ENCODE results near the gene CERKL. TPM values are rescaled to one million over a fixed set of nuclear protein-coding genes. Genes with fewer than 3 reads are reported as not detected.

CERKL gene
- total and polyA plus RNA-seq, 2 of the 13 experiments (the other 11 are each of a cell fraction or from before 2014, with no cell fraction given) = not detected

DNA sequence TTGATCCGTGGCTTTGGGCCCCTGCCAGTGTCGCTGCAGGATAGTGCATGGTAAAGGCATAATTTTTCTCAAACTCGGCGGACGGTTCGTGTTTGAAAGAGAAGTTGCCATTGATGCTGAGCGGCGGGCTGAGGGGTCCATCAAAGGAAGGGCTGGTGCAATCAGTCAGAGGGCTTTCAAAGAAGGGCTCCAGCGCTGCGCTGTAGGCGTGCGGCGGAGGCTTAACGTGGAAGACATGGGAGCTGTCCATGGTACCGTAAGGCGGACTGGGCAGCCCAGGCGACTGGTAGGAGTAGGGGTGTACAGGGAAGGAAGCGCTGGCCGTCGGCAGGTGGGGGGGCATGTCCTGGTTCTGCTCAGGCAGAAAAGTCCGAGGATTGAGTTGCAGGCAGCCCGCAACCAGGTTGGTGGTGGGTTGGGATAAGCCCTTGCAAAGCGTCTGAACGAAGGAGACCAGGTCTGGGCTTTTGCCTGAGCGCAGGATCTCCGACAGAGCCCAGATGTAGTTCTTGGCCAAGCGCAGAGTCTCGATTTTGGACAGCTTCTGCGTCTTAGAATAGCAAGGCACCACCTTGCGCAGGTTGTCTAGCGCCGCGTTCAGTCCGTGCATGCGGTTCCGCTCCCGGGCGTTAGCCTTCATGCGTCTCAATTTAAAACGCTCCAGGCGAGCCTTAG is 21.1 kb upstream of the CERKL start (continued):
- TF ChIP-seq ZNF329 (CRISPR knock-in tag; IDR thresholded peaks at IDR 0.05; ENCODE audit: low read depth) (peak; percentile 39; the same call in 1 of the 2 replicates), STAG1 (CRISPR knock-in tag; IDR thresholded peaks at IDR 0.05) (0 out of 2 replicates have a peak, but pooled peaks have one; percentile 17), ZNF772 (CRISPR knock-in tag; IDR thresholded peaks at IDR 0.05) (peak; percentile 93), ZNF101 (CRISPR knock-in tag; IDR thresholded peaks at IDR 0.05; ENCODE audit: borderline replicate concordance, low read depth) (no peak), ZNF549 (CRISPR knock-in tag; IDR thresholded peaks at IDR 0.05) (no peak), ZNF432 (CRISPR knock-in tag; IDR thresholded peaks at IDR 0.05; ENCODE audit: borderline replicate concordance) (no peak), ZMYM4 (CRISPR knock-in tag; IDR thresholded peaks at IDR 0.05) (peak; percentile 83), MAF1 (CRISPR knock-in tag; IDR thresholded peaks at IDR 0.05; ENCODE audit: borderline replicate concordance) (peak; percentile 94), ZNF672 (CRISPR knock-in tag; IDR thresholded peaks at IDR 0.05) (no peak), POLR2G (IDR thresholded peaks at IDR 0.05; ENCODE audit: low read depth, low read length) (no peak), ZNF567 (CRISPR knock-in tag; IDR thresholded peaks at IDR 0.05; ENCODE audit: borderline replicate concordance) (peak; percentile 70; the same call in 1 of the 2 replicates), ARNT (IDR thresholded peaks at IDR 0.05) (no peak), MBNL3 (CRISPR knock-in tag; conservative IDR thresholded peaks at IDR 0.05) (no peak)
- TF ChIP-seq, protein P1, sequence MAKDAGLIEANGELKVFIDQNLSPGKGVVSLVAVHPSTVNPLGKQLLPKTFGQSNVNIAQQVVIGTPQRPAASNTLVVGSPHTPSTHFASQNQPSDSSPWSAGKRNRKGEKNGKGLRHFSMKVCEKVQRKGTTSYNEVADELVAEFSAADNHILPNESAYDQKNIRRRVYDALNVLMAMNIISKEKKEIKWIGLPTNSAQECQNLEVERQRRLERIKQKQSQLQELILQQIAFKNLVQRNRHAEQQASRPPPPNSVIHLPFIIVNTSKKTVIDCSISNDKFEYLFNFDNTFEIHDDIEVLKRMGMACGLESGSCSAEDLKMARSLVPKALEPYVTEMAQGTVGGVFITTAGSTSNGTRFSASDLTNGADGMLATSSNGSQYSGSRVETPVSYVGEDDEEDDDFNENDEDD (CRISPR knock-in tag; IDR thresholded peaks at IDR 0.05; ENCODE audit: borderline replicate concordance) = peak; percentile 43; the same call in 1 of the 2 replicates
- TF ChIP-seq, protein P2, sequence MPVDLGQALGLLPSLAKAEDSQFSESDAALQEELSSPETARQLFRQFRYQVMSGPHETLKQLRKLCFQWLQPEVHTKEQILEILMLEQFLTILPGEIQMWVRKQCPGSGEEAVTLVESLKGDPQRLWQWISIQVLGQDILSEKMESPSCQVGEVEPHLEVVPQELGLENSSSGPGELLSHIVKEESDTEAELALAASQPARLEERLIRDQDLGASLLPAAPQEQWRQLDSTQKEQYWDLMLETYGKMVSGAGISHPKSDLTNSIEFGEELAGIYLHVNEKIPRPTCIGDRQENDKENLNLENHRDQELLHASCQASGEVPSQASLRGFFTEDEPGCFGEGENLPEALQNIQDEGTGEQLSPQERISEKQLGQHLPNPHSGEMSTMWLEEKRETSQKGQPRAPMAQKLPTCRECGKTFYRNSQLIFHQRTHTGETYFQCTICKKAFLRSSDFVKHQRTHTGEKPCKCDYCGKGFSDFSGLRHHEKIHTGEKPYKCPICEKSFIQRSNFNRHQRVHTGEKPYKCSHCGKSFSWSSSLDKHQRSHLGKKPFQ (CRISPR knock-in tag; IDR thresholded peaks at IDR 0.05; ENCODE audit: insufficient replicate concordance) = peak; percentile 69
- TF ChIP-seq, protein P3, sequence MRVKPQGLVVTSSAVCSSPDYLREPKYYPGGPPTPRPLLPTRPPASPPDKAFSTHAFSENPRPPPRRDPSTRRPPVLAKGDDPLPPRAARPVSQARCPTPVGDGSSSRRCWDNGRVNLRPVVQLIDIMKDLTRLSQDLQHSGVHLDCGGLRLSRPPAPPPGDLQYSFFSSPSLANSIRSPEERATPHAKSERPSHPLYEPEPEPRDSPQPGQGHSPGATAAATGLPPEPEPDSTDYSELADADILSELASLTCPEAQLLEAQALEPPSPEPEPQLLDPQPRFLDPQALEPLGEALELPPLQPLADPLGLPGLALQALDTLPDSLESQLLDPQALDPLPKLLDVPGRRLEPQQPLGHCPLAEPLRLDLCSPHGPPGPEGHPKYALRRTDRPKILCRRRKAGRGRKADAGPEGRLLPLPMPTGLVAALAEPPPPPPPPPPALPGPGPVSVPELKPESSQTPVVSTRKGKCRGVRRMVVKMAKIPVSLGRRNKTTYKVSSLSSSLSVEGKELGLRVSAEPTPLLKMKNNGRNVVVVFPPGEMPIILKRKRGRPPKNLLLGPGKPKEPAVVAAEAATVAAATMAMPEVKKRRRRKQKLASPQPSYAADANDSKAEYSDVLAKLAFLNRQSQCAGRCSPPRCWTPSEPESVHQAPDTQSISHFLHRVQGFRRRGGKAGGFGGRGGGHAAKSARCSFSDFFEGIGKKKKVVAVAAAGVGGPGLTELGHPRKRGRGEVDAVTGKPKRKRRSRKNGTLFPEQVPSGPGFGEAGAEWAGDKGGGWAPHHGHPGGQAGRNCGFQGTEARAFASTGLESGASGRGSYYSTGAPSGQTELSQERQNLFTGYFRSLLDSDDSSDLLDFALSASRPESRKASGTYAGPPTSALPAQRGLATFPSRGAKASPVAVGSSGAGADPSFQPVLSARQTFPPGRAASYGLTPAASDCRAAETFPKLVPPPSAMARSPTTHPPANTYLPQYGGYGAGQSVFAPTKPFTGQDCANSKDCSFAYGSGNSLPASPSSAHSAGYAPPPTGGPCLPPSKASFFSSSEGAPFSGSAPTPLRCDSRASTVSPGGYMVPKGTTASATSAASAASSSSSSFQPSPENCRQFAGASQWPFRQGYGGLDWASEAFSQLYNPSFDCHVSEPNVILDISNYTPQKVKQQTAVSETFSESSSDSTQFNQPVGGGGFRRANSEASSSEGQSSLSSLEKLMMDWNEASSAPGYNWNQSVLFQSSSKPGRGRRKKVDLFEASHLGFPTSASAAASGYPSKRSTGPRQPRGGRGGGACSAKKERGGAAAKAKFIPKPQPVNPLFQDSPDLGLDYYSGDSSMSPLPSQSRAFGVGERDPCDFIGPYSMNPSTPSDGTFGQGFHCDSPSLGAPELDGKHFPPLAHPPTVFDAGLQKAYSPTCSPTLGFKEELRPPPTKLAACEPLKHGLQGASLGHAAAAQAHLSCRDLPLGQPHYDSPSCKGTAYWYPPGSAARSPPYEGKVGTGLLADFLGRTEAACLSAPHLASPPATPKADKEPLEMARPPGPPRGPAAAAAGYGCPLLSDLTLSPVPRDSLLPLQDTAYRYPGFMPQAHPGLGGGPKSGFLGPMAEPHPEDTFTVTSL (CRISPR knock-in tag; IDR thresholded peaks at IDR 0.05; ENCODE audit: borderline replicate concordance) = 0 out of 2 replicates have a peak, but pooled peaks have one; percentile 17
- TF ChIP-seq, protein P4, sequence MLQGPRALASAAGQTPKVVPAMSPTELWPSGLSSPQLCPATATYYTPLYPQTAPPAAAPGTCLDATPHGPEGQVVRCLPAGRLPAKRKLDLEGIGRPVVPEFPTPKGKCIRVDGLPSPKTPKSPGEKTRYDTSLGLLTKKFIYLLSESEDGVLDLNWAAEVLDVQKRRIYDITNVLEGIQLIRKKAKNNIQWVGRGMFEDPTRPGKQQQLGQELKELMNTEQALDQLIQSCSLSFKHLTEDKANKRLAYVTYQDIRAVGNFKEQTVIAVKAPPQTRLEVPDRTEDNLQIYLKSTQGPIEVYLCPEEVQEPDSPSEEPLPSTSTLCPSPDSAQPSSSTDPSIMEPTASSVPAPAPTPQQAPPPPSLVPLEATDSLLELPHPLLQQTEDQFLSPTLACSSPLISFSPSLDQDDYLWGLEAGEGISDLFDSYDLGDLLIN (CRISPR knock-in tag; IDR thresholded peaks at IDR 0.05; ENCODE audit: borderline replicate concordance) = peak; percentile 79; the same call in 1 of the 2 replicates
- TF ChIP-seq, protein P5, sequence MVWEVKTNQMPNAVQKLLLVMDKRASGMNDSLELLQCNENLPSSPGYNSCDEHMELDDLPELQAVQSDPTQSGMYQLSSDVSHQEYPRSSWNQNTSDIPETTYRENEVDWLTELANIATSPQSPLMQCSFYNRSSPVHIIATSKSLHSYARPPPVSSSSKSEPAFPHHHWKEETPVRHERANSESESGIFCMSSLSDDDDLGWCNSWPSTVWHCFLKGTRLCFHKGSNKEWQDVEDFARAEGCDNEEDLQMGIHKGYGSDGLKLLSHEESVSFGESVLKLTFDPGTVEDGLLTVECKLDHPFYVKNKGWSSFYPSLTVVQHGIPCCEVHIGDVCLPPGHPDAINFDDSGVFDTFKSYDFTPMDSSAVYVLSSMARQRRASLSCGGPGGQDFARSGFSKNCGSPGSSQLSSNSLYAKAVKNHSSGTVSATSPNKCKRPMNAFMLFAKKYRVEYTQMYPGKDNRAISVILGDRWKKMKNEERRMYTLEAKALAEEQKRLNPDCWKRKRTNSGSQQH (CRISPR knock-in tag; IDR thresholded peaks at IDR 0.05; ENCODE audit: low read depth) = peak; percentile 60; the same call in 1 of the 2 replicates
